Upper lobe of right lung (tissue), 1 donor: ENCODE results near the gene IL10RA. TPM values are rescaled to one million over a fixed set of nuclear protein-coding genes. Genes with fewer than 3 reads are reported as not detected.

Experiments used
- ATAC-seq: fragments of 200-7000 bp; cut with Tn5 transposase; one replicate; pipeline ENCODE4 v1.9.1; 2020; ENCODE audit warnings: mild to moderate bottlenecking, moderate library complexity
- DNase-seq: peaks from one replicate; pipeline ENCODE4 v3.0.0-alpha.2; 2020
- H3K27ac ChIP-seq: fragments of 200-600 bp; one replicate; pipeline ENCODE4 v1.8.0; 2022
- H3K27me3 ChIP-seq: fragments of 200-600 bp; one replicate; pipeline ENCODE4 v1.8.0; 2022; ENCODE audit warnings: mild to moderate bottlenecking
- H3K36me3 ChIP-seq: fragments of 200-600 bp; one replicate; pipeline ENCODE4 v1.8.0; 2022
- H3K4me1 ChIP-seq: fragments of 200-600 bp; one replicate; pipeline ENCODE4 v1.8.0; 2022
- H3K4me3 ChIP-seq: fragments of 200-600 bp; one replicate; pipeline ENCODE4 v1.8.0; 2022; ENCODE audit warnings: mild to moderate bottlenecking
- H3K9me3 ChIP-seq: fragments of 200-600 bp; one replicate; pipeline ENCODE4 v1.8.0; 2022
- CTCF ChIP-seq: fragments of 200-600 bp; IDR thresholded peaks from one replicate; pipeline ENCODE4 v1.8.0; 2022; ENCODE audit warnings: antibody characterized with exemption
- intact Hi-C: fragments of 100-400 bp; cut with DNase I; formaldehyde crosslinking; loops from one replicate; pipeline ENCODE4 v1.11.0; 2022
- total RNA-seq: library from RNA; stranded (reverse); fragmentation: NEBNext Ultra II Directional; extraction: Animal tissue kit (Norgen Biotek cat#: 25700); gene quantifications from one replicate; pipeline ENCODE4 v1.2.1, GENCODE V29; 2021
- donor health status: DM: no; HTN: yes; CAD: no; lungs with severe emphysema.

IL10RA gene
- total RNA-seq, 1 donor from 2014 or later = 33.8 TPM

GRCh38 chr11:118008271-118008911, 22.2 kb downstream of the IL10RA start:
- TF ChIP-seq CTCF = no peak
- Histone ChIP-seq H3K36me3 (no peaks in the 10 kb centered on the region), H3K4me1 (peaks cover 38% of the 10 kb centered on the region), H3K9me3 (no peaks in the 10 kb centered on the region), H3K4me3 (no peak overlapping the region), H3K27ac (peak overlapping the region; percentile 40), H3K27me3 (no peaks in the 10 kb centered on the region)
- DNase-seq (no peak), ATAC-seq (no peak)
- intact Hi-C loops = no loop called here

GRCh38 chr11:118009864-118010737, 23.9 kb downstream of the IL10RA start:
- no peaks in the 10 kb centered on the region for H3K36me3 ChIP-seq
- no peak for DNase-seq
- H3K4me3 ChIP-seq = no peak overlapping the region
- no peak for TF ChIP-seq CTCF
- H3K4me1 ChIP-seq = peaks cover 36% of the 10 kb centered on the region
- no peak for ATAC-seq
- H3K27ac ChIP-seq = peak overlapping the region; percentile 77
- intact Hi-C loops = no loop called here
- no peaks in the 10 kb centered on the region for H3K9me3 ChIP-seq
- no peaks in the 10 kb centered on the region for H3K27me3 ChIP-seq

GRCh38 chr11:118010738-118011461, 24.7 kb downstream of the IL10RA start:
- Histone ChIP-seq H3K9me3 (no peaks in the 10 kb centered on the region), H3K4me3 (no peak overlapping the region), H3K36me3 (no peaks in the 10 kb centered on the region), H3K27me3 (no peaks in the 10 kb centered on the region), H3K27ac (peak overlapping the region; percentile 77), H3K4me1 (peaks cover 36% of the 10 kb centered on the region)
- ATAC-seq = peak; percentile 89
- intact Hi-C loops = no loop called here
- peak; percentile 81 for DNase-seq
- TF ChIP-seq CTCF = no peak

- H3K27ac ChIP-seq = peak overlapping the region; percentile 75
- no peaks in the 10 kb centered on the region for H3K9me3 ChIP-seq
- no peaks in the 10 kb centered on the region for H3K36me3 ChIP-seq
- peak; percentile 76 for DNase-seq
- peaks cover 32% of the 10 kb centered on the region for H3K4me1 ChIP-seq
- H3K27me3 ChIP-seq = no peaks in the 10 kb centered on the region
- H3K4me3 ChIP-seq = no peak overlapping the region
- intact Hi-C loops = no loop called here
- peak; percentile 83 for ATAC-seq
- no peak for TF ChIP-seq CTCF
Observed at GRCh38 chr11:118012083-118012669, 26.0 kb downstream of the IL10RA start.

GRCh38 chr11:118014022-118014421, 27.8 kb downstream of the IL10RA start:
- H3K4me3 ChIP-seq = no peak overlapping the region
- H3K36me3 ChIP-seq = no peaks in the 10 kb centered on the region
- no peaks in the 10 kb centered on the region for H3K27me3 ChIP-seq
- DNase-seq (no peak), ATAC-seq (no peak)
- H3K27ac ChIP-seq = no peak overlapping the region
- no peaks in the 10 kb centered on the region for H3K9me3 ChIP-seq
- intact Hi-C loops = no loop called here
- TF ChIP-seq CTCF = no peak
- H3K4me1 ChIP-seq = peaks cover 25% of the 10 kb centered on the region
